Forelimb muscle (tissue), 1 donor: ENCODE measurements around the gene NEGR1. TPM values are rescaled to one million over a fixed set of nuclear protein-coding genes. Genes with fewer than 3 reads are reported as not detected.

ENCODE experiments used
- DNase-seq: peaks from one replicate; pipeline ENCODE4 v3.0.0-alpha.2; 2013; ENCODE audit warnings: low read depth
- polyA plus RNA-seq: library from polyadenylated mRNA; unstranded; fragments of 120-200 nt; gene quantifications from one replicate; pipeline ENCODE4 v1.2.1, GENCODE V29; 2013; ENCODE audit not compliant: insufficient read length

The NEGR1 gene
- polyA plus RNA-seq, 1 donor = 16.6 TPM

DNA sequence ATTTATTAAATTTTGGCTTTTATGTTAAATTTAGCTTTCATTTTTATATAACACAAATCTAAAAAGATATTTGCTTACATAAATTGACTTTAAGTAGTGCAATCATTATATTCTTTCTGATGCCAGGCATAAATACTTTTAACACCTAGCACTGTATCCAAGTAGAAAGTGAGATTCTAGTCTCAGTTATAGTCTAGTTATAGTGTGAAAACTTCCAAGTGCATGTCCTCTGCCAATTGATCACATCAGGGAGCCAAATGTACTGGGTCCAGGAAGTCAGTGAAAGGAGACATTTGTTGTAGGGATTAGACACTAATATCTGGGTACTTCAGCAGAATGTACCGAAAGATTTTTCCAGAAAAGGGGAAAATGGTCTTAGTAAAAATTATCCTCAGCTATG is 910.8 kb downstream of the NEGR1 start:
- no peak for DNase-seq

- DNase-seq = no peak
These were observed 918.1 kb downstream of the NEGR1 start for GRCh38 chr1:71364236-71364635.

- DNase-seq = no peak
These were observed 919.6 kb downstream of the NEGR1 start for GRCh38 chr1:71362691-71363090.

GRCh38 chr1:71362076-71362475 is 920.3 kb downstream of the NEGR1 start:
- DNase-seq = no peak

GRCh38 chr1:71357708-71358107 is 924.6 kb downstream of the NEGR1 start:
- no peak for DNase-seq

GRCh38 chr1:71351438-71351837 is 930.9 kb downstream of the NEGR1 start:
- no peak for DNase-seq

DNA sequence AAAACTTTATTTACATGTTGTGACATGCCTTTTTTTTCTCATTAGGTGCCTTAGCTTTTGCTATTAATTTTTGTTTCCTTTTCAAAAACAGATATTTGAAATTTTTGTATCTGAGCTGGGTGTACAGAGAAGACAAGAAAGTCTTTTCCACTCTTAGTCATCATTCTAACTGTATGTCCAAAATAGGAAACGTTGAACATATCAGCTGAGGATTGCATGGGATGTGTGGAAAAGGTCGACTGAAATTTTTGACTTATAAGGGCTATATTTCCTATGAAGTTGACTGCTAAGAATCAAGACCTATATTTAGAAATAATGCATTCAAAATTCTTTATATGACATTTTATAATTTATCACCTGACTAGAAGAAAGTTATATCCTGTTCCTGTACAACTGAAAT is 931.5 kb downstream of the NEGR1 start:
- DNase-seq = no peak

DNA sequence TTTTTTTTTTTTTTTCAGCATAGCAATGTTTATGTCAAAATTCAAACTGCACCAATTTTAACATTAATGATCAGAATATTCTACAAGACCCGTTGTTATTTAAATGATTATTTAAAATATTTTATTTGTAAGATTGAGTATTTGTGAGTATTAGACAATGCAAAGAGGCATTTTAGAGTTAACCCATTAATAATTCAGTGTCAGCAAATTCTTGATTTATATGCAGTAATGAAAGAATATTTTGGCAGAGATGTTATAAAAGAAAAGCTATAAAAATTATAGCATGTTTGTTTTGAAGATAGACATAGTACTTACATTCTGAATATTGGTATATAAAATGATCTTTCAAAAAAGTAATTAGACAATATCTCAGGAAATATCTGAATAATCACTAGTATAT is 932.0 kb downstream of the NEGR1 start:
- no peak for DNase-seq
